Neural cell (in vitro differentiated cells): ENCODE measurements around the gene CADM1. TPM values are rescaled to one million over a fixed set of nuclear protein-coding genes. Genes with fewer than 3 reads are reported as not detected.

Source experiments
- H2AFZ ChIP-seq: fragments of 200-600, 300-800 bp; sonication (generic), shearing (Covaris generic); 2 replicates; pipeline ENCODE4 v1.6.0; 2014; ENCODE audit warnings: low read depth, mild to moderate bottlenecking, antibody characterized with exemption, low read length, moderate library complexity
- H3F3A ChIP-seq: fragments of 200-600 bp; shearing (Covaris generic); 2 replicates; pipeline ENCODE4 v1.6.1; 2016; ENCODE audit warnings: mild to moderate bottlenecking, moderate library complexity, mixed read lengths, antibody characterized with exemption, low read length; ENCODE audit not compliant: insufficient read depth, poor library complexity, severe bottlenecking
- H3K27ac ChIP-seq: fragments of 200-600, 300-800 bp; sonication (generic), shearing (Covaris generic); 2 replicates; pipeline ENCODE4 v1.5.1; 2014; ENCODE audit warnings: mild to moderate bottlenecking, low read length, moderate library complexity
- H3K27me3 ChIP-seq: fragments of 300-800, 200-600 bp; sonication (generic), shearing (Covaris generic); 2 replicates; pipeline ENCODE4 v1.6.0; 2014; ENCODE audit warnings: mild to moderate bottlenecking, low read depth, low read length, moderate library complexity; ENCODE audit not compliant: insufficient read depth
- H3K36me3 ChIP-seq: fragments of 300-800, 200-600 bp; sonication (generic), shearing (Covaris generic); 2 replicates; pipeline ENCODE4 v1.5.1; 2014; ENCODE audit warnings: mild to moderate bottlenecking, antibody characterized with exemption, low read length, moderate library complexity; ENCODE audit not compliant: insufficient read depth
- H3K4me2 ChIP-seq: fragments of 300-800, 200-600 bp; sonication (generic), shearing (Covaris generic); 2 replicates; pipeline ENCODE4 v1.6.0; 2014; ENCODE audit warnings: mild to moderate bottlenecking, low read length
- H3K4me3 ChIP-seq: fragments of 300-800, 200-600 bp; sonication (generic), shearing (Covaris generic); 2 replicates; pipeline ENCODE4 v1.5.1; 2014; ENCODE audit warnings: mild to moderate bottlenecking, low read length, moderate library complexity
- H3K79me2 ChIP-seq: fragments of 200-600 bp; shearing (Covaris generic); replicated peaks from 2 replicates; pipeline ENCODE4 v1.6.0; 2014; ENCODE audit warnings: mild to moderate bottlenecking, low read length, moderate library complexity; ENCODE audit not compliant: insufficient read depth
- H3K9ac ChIP-seq: fragments of 300-800, 200-600 bp; sonication (generic), shearing (Covaris generic); 2 replicates; pipeline ENCODE4 v1.6.1; 2016; ENCODE audit warnings: mild to moderate bottlenecking, low read length, mixed read lengths
- H3K9me2 ChIP-seq: fragments of 200-600 bp; shearing (Covaris generic); 2 replicates; pipeline ENCODE4 v1.6.1; 2016; ENCODE audit warnings: mild to moderate bottlenecking, low read length, mixed read lengths; ENCODE audit not compliant: insufficient read depth
- H3K9me3 ChIP-seq: fragments of 200-600, 300-800 bp; sonication (generic), shearing (Covaris generic); 2 replicates; pipeline ENCODE4 v1.6.1; 2016; ENCODE audit warnings: mild to moderate bottlenecking, mixed run types, low read length, moderate library complexity, mixed read lengths
- H4K20me1 ChIP-seq: fragments of 200-600 bp; shearing (Covaris generic); 2 replicates; pipeline ENCODE4 v1.6.1; 2016; ENCODE audit warnings: mild to moderate bottlenecking, mixed run types; ENCODE audit not compliant: insufficient read depth
- EP300 ChIP-seq: fragments of 450-650 bp; conservative IDR thresholded peaks from 2 replicates; pipeline ENCODE4 v1.6.1; 2014; ENCODE audit warnings: antibody characterized with exemption, mild to moderate bottlenecking, moderate library complexity; ENCODE audit not compliant: poor library complexity, severe bottlenecking
- EZH2 ChIP-seq: fragments of 200-600, 300-800 bp; shearing (Covaris generic), sonication (generic); IDR thresholded peaks from 2 replicates; pipeline ENCODE4 v1.6.1; 2014; ENCODE audit warnings: antibody characterized with exemption, low read length, borderline replicate concordance, mild to moderate bottlenecking; ENCODE audit not compliant: insufficient read depth, poor library complexity, severe bottlenecking
- MXI1 ChIP-seq: fragments of 450-650 bp; conservative IDR thresholded peaks from 2 replicates; pipeline ENCODE4 v1.6.1; 2014; ENCODE audit warnings: antibody characterized with exemption, mild to moderate bottlenecking; ENCODE audit not compliant: poor library complexity, severe bottlenecking
- POLR2AphosphoS5 ChIP-seq: IDR thresholded peaks from 2 replicates; pipeline ENCODE4 v1.6.1; 2012
- RAD21 ChIP-seq: fragments of 450-650 bp; conservative IDR thresholded peaks from 2 replicates; pipeline ENCODE4 v1.6.1; 2014; ENCODE audit warnings: antibody characterized with exemption, mild to moderate bottlenecking, moderate library complexity
- REST ChIP-seq: IDR thresholded peaks from 2 replicates; pipeline ENCODE4 v1.6.1; 2012; ENCODE audit warnings: borderline replicate concordance
- SMC3 ChIP-seq: fragments of 450-650 bp; conservative IDR thresholded peaks from 2 replicates; pipeline ENCODE4 v1.6.1; 2014; ENCODE audit warnings: antibody characterized with exemption, mild to moderate bottlenecking, moderate library complexity; ENCODE audit not compliant: poor library complexity
- TAF1 ChIP-seq: IDR thresholded peaks from 2 replicates; pipeline ENCODE4 v1.6.1; 2012; ENCODE audit warnings: low read depth
- polyA plus RNA-seq: library from polyadenylated mRNA; depleted of rRNA; stranded (reverse); fragments of >200 nt; gene quantifications from 2 replicates; pipeline ENCODE4 v1.2.3, GENCODE V29; 2014
- TF ChIP-seq, protein P1 (sequence below): fragments of 450-650 bp; IDR thresholded peaks from 2 replicates; pipeline ENCODE4 v1.5.1; 2014; ENCODE audit warnings: antibody characterized with exemption, mild to moderate bottlenecking, moderate library complexity; ENCODE audit not compliant: poor library complexity, severe bottlenecking

The CADM1 gene
- polyA plus RNA-seq, 1 donor from 2014 or later, result 92.1 TPM

DNA sequence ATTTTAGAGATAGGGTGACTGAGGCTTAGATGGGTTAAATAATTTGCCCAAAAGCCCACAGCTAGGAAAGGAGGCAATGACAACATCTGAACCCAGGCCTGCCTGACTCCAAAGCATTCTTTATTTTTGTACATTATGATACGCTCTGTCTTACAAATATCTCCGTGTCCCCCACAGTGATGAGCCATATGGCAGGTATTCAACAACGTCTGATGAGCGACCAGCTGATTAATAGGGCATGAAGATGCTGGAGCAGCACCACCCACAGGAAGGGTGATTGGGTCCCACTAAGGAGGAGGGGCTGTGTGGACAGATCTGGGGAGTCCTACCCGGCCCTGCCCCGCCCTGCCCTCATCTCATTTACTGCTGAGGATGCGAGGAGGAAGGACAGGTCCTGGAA, 380.6 kb downstream of the CADM1 start:
- H3K27ac ChIP-seq, result no peak overlapping the region
- TF ChIP-seq RAD21, result no peak
- TF ChIP-seq REST, result no peak
- no peak for TF ChIP-seq TAF1
- no peak for TF ChIP-seq MXI1
- no peak for TF ChIP-seq EP300
- no peak for TF ChIP-seq SMC3
- TF ChIP-seq EZH2, result no peak
- TF ChIP-seq, protein P1, sequence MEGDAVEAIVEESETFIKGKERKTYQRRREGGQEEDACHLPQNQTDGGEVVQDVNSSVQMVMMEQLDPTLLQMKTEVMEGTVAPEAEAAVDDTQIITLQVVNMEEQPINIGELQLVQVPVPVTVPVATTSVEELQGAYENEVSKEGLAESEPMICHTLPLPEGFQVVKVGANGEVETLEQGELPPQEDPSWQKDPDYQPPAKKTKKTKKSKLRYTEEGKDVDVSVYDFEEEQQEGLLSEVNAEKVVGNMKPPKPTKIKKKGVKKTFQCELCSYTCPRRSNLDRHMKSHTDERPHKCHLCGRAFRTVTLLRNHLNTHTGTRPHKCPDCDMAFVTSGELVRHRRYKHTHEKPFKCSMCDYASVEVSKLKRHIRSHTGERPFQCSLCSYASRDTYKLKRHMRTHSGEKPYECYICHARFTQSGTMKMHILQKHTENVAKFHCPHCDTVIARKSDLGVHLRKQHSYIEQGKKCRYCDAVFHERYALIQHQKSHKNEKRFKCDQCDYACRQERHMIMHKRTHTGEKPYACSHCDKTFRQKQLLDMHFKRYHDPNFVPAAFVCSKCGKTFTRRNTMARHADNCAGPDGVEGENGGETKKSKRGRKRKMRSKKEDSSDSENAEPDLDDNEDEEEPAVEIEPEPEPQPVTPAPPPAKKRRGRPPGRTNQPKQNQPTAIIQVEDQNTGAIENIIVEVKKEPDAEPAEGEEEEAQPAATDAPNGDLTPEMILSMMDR, result no peak
- TF ChIP-seq POLR2AphosphoS5, result no peak

DNA sequence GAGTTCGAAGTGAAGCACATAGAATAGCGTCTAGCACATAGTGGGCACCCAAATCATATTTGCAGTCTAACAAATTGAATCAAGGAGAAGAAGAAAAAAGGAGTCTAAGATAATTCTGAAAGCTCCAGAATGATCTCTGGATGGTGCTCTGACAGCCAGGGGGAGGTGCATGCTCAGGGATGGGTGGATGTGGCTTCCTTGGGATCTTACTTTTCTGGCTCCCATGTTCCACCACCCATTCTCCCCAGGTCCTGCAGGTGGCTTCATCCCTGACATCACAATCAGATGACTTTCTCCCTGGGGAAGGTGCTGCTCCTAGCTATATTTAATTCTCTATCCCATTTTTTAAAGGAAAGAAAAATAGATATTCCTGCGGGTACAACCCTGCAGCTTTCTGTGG, 381.9 kb downstream of the CADM1 start:
- Histone ChIP-seq H3K27me3 (peaks cover 37% of the 10 kb centered on the region), H3K36me3 (no peaks in the 10 kb centered on the region), H3K4me3 (no peak overlapping the region), H3K9me3 (no peaks in the 10 kb centered on the region), H3F3A (no peaks in the 10 kb centered on the region), H3K27ac (no peak overlapping the region), H3K79me2 (no peaks in the 10 kb centered on the region), H2AFZ (no peak overlapping the region), H3K9ac (no peak overlapping the region), H4K20me1 (no peaks in the 10 kb centered on the region), H3K9me2 (no peaks in the 10 kb centered on the region), H3K4me2 (no peak overlapping the region)
- no peak for TF ChIP-seq EP300
- TF ChIP-seq, protein P1, result no peak
- no peak for TF ChIP-seq SMC3
- no peak for TF ChIP-seq TAF1
- no peak for TF ChIP-seq MXI1
- no peak for TF ChIP-seq POLR2AphosphoS5
- no peak for TF ChIP-seq REST
- TF ChIP-seq EZH2, result no peak
- no peak for TF ChIP-seq RAD21

More for the DNA sequence above, 380.6 kb downstream of the CADM1 start:
- peaks cover 38% of the 10 kb centered on the region for H3K27me3 ChIP-seq
- no peak overlapping the region for H3K4me2 ChIP-seq
- H3K36me3 ChIP-seq, result no peaks in the 10 kb centered on the region
- H3K9ac ChIP-seq, result no peak overlapping the region
- H3K79me2 ChIP-seq, result no peaks in the 10 kb centered on the region
- H3K9me2 ChIP-seq, result no peaks in the 10 kb centered on the region
- H3K9me3 ChIP-seq, result no peaks in the 10 kb centered on the region
- no peak overlapping the region for H3K4me3 ChIP-seq
- no peak overlapping the region for H2AFZ ChIP-seq
- no peaks in the 10 kb centered on the region for H3F3A ChIP-seq
- H4K20me1 ChIP-seq, result no peaks in the 10 kb centered on the region
